Mesendoderm (in vitro differentiated cells): Measurements from ENCODE around the gene RNF214.

Experiments used
- DNase-seq: peaks from one replicate; pipeline ENCODE4 v3.0.0; 2013
- H2AK5ac ChIP-seq: 2 replicates; pipeline ENCODE4 v1.6.1; 2013; ENCODE audit warnings: low read length, inconsistent platforms
- H2BK120ac ChIP-seq: 2 replicates; pipeline ENCODE4 v1.6.1; 2013; ENCODE audit warnings: low read depth, mild to moderate bottlenecking, low read length, moderate library complexity, mixed read lengths
- H2BK15ac ChIP-seq: replicated peaks from 2 replicates; pipeline ENCODE4 v1.6.1; 2013; ENCODE audit warnings: low read depth, mild to moderate bottlenecking, moderate library complexity
- H2BK5ac ChIP-seq: 2 replicates; pipeline ENCODE4 v1.6.1; 2013; ENCODE audit warnings: low read length, inconsistent platforms
- H3K18ac ChIP-seq: 2 replicates; pipeline ENCODE4 v1.6.1; 2013; ENCODE audit warnings: mild to moderate bottlenecking, low read length, mixed read lengths
- H3K23ac ChIP-seq: one replicate; pipeline ENCODE4 v1.6.1; 2013; ENCODE audit warnings: low read length
- H3K27ac ChIP-seq: 2 replicates; pipeline ENCODE4 v1.5.1; 2013; ENCODE audit warnings: low read depth, mild to moderate bottlenecking, inconsistent platforms, low read length, moderate library complexity
- H3K27me3 ChIP-seq: 2 replicates; pipeline ENCODE4 v1.6.1; 2013; ENCODE audit warnings: low read length, control low read depth, mild to moderate bottlenecking, inconsistent platforms; ENCODE audit not compliant: insufficient read depth, poor library complexity
- H3K36me3 ChIP-seq: 2 replicates; pipeline ENCODE4 v1.6.1; 2013; ENCODE audit warnings: low read length, inconsistent platforms; ENCODE audit not compliant: control insufficient read depth, insufficient read depth
- H3K4ac ChIP-seq: one replicate; pipeline ENCODE4 v1.6.1; 2013; ENCODE audit warnings: low read depth, mild to moderate bottlenecking, low read length, moderate library complexity
- H3K4me1 ChIP-seq: 2 replicates; pipeline ENCODE4 v1.6.1; 2013; ENCODE audit warnings: low read depth, low read length, inconsistent platforms; ENCODE audit not compliant: control insufficient read depth
- H3K4me2 ChIP-seq: 2 replicates; pipeline ENCODE4 v1.6.1; 2013; ENCODE audit warnings: low read length
- H3K4me3 ChIP-seq: 2 replicates; pipeline ENCODE4 v1.5.1; 2013; ENCODE audit warnings: mild to moderate bottlenecking, low read length
- H3K56ac ChIP-seq: one replicate; pipeline ENCODE4 v1.6.1; 2013; ENCODE audit warnings: low read length
- H3K79me1 ChIP-seq: 2 replicates; pipeline ENCODE4 v1.6.1; 2013; ENCODE audit warnings: low read length, inconsistent platforms
- H3K79me2 ChIP-seq: 2 replicates; pipeline ENCODE4 v1.6.1; 2013; ENCODE audit warnings: mild to moderate bottlenecking, low read length; ENCODE audit not compliant: control insufficient read depth, insufficient read depth
- H3K9ac ChIP-seq: 2 replicates; pipeline ENCODE4 v1.6.1; 2013; ENCODE audit warnings: low read length, inconsistent platforms
- H4K5ac ChIP-seq: one replicate; pipeline ENCODE4 v1.6.1; 2013; ENCODE audit warnings: low read length
- H4K8ac ChIP-seq: one replicate; pipeline ENCODE4 v1.6.1; 2013; ENCODE audit warnings: low read depth, mild to moderate bottlenecking, control low read depth, low read length, moderate library complexity
- WGBS: extraction: QIAGEN DNeasy Blood & Tissue Kit; methylation state at CpG from one replicate; pipeline ENCODE4 v1.1.7; 2013; ENCODE audit warnings: low lambda C conversion rate, missing lambda C conversion rate; ENCODE audit not compliant: insufficient coverage; ENCODE audit errors: extremely low coverage; 5-methylcytosine and 5-hydroxymethylcytosine counted together

The RNF214 gene

DNA sequence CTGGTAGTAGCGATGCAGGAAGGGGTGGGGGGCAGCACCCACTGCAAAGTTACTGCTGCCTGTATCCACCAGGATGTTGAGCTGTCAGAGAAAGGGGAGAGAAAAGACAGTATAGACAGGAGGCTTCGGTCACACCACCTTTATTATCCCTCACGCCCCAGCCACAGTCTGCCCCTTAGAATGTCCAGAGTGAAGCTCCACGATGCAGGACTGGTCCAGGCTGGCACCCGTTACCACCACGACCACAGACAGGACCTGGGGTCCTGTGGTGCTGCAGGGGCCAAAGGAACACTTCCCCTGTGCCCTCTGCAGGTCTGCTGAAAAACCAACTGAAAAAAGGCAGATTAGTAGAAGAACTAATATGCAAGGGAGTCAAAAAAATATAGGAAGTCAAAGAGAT lies 64.4 kb downstream of the RNF214 start:
- Histone ChIP-seq H2BK15ac (no peak overlapping the region), H3K9ac (no peak overlapping the region), H4K5ac (no peak overlapping the region), H3K79me2 (no peaks in the 10 kb centered on the region), H3K4me2 (no peak overlapping the region), H4K8ac (no peak overlapping the region), H3K23ac (no peak overlapping the region), H3K4me3 (no peak overlapping the region), H2BK120ac (no peak overlapping the region), H3K4me1 (peaks cover 7% of the 10 kb centered on the region), H3K56ac (no peak overlapping the region), H2AK5ac (no peak overlapping the region), H3K18ac (no peak overlapping the region), H2BK5ac (no peak overlapping the region), H3K27me3 (no peaks in the 10 kb centered on the region), H3K36me3 (peaks cover 4% of the 10 kb centered on the region), H3K4ac (no peak overlapping the region), H3K79me1 (no peaks in the 10 kb centered on the region), H3K27ac (no peak overlapping the region)
- no peak for DNase-seq
- WGBS, result no CpG with 5 or more reads among the region's 6 CpGs

DNA sequence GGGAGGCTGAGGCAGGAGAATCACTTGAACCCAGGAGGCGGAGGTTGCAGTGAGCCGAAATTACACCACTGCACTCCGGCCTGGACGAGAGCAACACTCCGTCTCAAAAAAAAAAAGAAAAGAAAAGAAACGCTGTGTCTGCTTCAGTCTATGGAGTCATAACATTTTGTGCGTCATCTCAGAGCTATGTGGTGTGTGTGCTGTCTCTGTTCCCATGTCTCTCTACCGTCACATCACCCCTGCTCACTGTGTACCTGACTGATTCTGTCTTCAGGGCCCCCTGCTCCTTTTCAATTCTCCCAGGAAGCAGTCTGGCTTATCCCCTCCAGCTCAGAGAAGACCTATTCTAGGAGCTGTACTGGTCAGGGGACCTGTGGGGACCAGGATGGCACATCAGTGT lies 65.7 kb downstream of the RNF214 start:
- no peak for DNase-seq
- Histone ChIP-seq H3K56ac (no peak overlapping the region), H4K5ac (no peak overlapping the region), H3K4me3 (no peak overlapping the region), H3K4me2 (no peak overlapping the region), H3K4ac (no peak overlapping the region), H3K79me2 (no peaks in the 10 kb centered on the region), H2AK5ac (no peak overlapping the region), H3K79me1 (no peaks in the 10 kb centered on the region), H3K18ac (no peak overlapping the region), H2BK5ac (no peak overlapping the region), H3K36me3 (peaks cover 2% of the 10 kb centered on the region), H3K27ac (no peak overlapping the region), H4K8ac (no peak overlapping the region), H2BK15ac (no peak overlapping the region), H3K27me3 (no peaks in the 10 kb centered on the region), H3K9ac (no peak overlapping the region), H2BK120ac (no peak overlapping the region), H3K23ac (no peak overlapping the region), H3K4me1 (peaks cover 7% of the 10 kb centered on the region)
- no CpG with 5 or more reads among the region's 8 CpGs for whole genome bisulfite sequencing

GRCh38 chr11:117299351-117300282 lies 67.1 kb downstream of the RNF214 start:
- H3K27ac ChIP-seq, result peak overlapping the region; percentile 21

GRCh38 chr11:117300283-117300663 lies 67.8 kb downstream of the RNF214 start:
- H3K18ac ChIP-seq, result no peak overlapping the region
- no peak overlapping the region for H2BK15ac ChIP-seq
- no peak overlapping the region for H3K23ac ChIP-seq
- no CpG with 5 or more reads among the region's 17 CpGs for WGBS
- H3K79me2 ChIP-seq, result no peaks in the 10 kb centered on the region
- H2AK5ac ChIP-seq, result no peak overlapping the region
- no peak overlapping the region for H3K4me3 ChIP-seq
- H2BK120ac ChIP-seq, result no peak overlapping the region
- H3K36me3 ChIP-seq, result no peaks in the 10 kb centered on the region
- H3K79me1 ChIP-seq, result no peaks in the 10 kb centered on the region
- peaks cover 19% of the 10 kb centered on the region for H3K4me1 ChIP-seq
- no peak overlapping the region for H4K8ac ChIP-seq
- no peak overlapping the region for H3K4me2 ChIP-seq
- peak; percentile 49 for DNase-seq
- peak overlapping the region; percentile 35 for H3K9ac ChIP-seq
- H3K27ac ChIP-seq, result no peak overlapping the region
- peak overlapping the region; percentile 72 for H3K56ac ChIP-seq
- no peaks in the 10 kb centered on the region for H3K27me3 ChIP-seq
- no peak overlapping the region for H2BK5ac ChIP-seq
- H3K4ac ChIP-seq, result no peak overlapping the region
- no peak overlapping the region for H4K5ac ChIP-seq

More at GRCh38 chr11:117299351-117300282, 67.1 kb downstream of the RNF214 start:
- Histone ChIP-seq H3K27me3 (no peaks in the 10 kb centered on the region), H3K4me3 (no peak overlapping the region), H4K5ac (no peak overlapping the region), H2BK15ac (no peak overlapping the region), H3K56ac (peak overlapping the region; percentile 72), H3K79me2 (no peaks in the 10 kb centered on the region), H2BK120ac (no peak overlapping the region), H2BK5ac (no peak overlapping the region), H3K18ac (peak overlapping the region; percentile 2), H3K36me3 (no peaks in the 10 kb centered on the region), H3K4me1 (peaks cover 18% of the 10 kb centered on the region), H3K9ac (peak overlapping the region; percentile 35), H3K4me2 (no peak overlapping the region), H3K4ac (no peak overlapping the region), H3K23ac (no peak overlapping the region), H4K8ac (no peak overlapping the region), H2AK5ac (no peak overlapping the region), H3K79me1 (no peaks in the 10 kb centered on the region)
- no CpG with 5 or more reads among the region's 12 CpGs for WGBS
- DNase-seq, result peak; percentile 16

DNA sequence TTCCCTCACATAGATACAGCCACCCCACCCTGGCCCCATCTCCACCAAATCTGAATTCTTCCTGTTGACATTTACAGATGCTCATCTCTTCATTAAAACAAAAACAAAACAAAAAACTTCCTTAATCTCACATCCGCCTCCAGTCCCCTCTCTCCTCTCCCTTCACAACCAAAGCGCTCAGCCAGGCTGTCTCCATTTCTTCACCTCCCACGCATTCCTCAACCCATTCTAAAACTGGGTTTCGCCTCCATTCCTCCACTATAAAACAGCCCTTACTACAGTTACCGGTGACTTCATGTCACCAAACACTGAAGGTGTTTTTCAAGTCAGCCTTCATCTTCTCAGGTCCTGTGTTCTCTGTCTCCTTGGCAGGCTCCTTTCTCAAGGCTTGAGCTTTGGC lies 68.3 kb downstream of the RNF214 start:
- H3K4me2 ChIP-seq, result no peak overlapping the region
- DNase-seq, result no peak
- no peak overlapping the region for H3K4me3 ChIP-seq
- H4K8ac ChIP-seq, result no peak overlapping the region
- H3K27me3 ChIP-seq, result no peaks in the 10 kb centered on the region
- H3K23ac ChIP-seq, result no peak overlapping the region
- H3K79me1 ChIP-seq, result no peaks in the 10 kb centered on the region
- H3K56ac ChIP-seq, result no peak overlapping the region
- no peak overlapping the region for H4K5ac ChIP-seq
- no peak overlapping the region for H2BK5ac ChIP-seq
- no peak overlapping the region for H2BK15ac ChIP-seq
- H2AK5ac ChIP-seq, result no peak overlapping the region
- H3K27ac ChIP-seq, result no peak overlapping the region
- WGBS, result 100% methylated on average over 2 of the region's 5 CpGs
- H3K4me1 ChIP-seq, result peaks cover 19% of the 10 kb centered on the region
- H2BK120ac ChIP-seq, result no peak overlapping the region
- no peak overlapping the region for H3K18ac ChIP-seq
- H3K4ac ChIP-seq, result no peak overlapping the region
- no peaks in the 10 kb centered on the region for H3K79me2 ChIP-seq
- H3K9ac ChIP-seq, result no peak overlapping the region
- H3K36me3 ChIP-seq, result no peaks in the 10 kb centered on the region
